ENCODE measurements around the gene TSEN54.

- TF ChIP-seq CTCF (IDR thresholded peaks at IDR 0.05) (peak; percentile 37 to 61 (median 58)), POLR2A (IDR thresholded peaks at IDR 0.05) (peak; percentile 76)
Observed at GRCh38 chr17:75524970-75525805, 8.9 kb downstream of the TSEN54 start, which contains the start of gene LLGL2.
